Fibroblast of lung (primary cell): Measurements from ENCODE around the gene APOL3.

Source experiments
- EZH2 ChIP-seq: IDR thresholded peaks from 2 replicates; pipeline ENCODE4 v1.5.1; 2012; ENCODE audit warnings: low read length, control low read depth, mild to moderate bottlenecking; ENCODE audit errors: missing control alignments
- TF ChIP-seq, protein P1 (sequence below), 2 donors: IDR thresholded peaks in 1 of 2; conservative IDR thresholded peaks in 1 of 2; 1 replicate in 1 of 2; 2 replicates in 1 of 2; pipeline ENCODE4 v1.5.1; 2011 to 2012; ENCODE audit warnings: low read length in 2 of 2, control low read depth in 1 of 2, inconsistent platforms in 1 of 2, low read depth in 1 of 2, mild to moderate bottlenecking in 1 of 2

DNA sequence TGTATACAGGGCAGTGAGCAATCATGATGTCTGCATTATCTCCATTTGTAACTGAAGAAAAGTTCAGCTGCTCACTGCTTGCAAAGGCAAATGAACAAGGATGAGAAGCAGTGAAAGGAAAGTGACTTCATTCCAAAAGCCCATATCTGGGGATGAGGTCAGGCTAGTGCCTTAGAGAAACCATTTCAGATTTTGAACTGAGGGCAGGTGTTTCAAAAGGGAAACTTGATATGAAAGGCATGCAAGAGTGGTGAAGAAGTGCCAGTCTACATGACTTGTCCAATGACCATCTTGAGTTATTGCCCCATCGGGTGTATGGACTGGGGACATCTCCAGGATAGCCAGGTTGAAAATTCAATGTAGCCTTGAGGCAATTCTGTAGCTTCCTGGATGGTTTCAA is 48.4 kb upstream of the APOL3 start:
- TF ChIP-seq, protein P1, sequence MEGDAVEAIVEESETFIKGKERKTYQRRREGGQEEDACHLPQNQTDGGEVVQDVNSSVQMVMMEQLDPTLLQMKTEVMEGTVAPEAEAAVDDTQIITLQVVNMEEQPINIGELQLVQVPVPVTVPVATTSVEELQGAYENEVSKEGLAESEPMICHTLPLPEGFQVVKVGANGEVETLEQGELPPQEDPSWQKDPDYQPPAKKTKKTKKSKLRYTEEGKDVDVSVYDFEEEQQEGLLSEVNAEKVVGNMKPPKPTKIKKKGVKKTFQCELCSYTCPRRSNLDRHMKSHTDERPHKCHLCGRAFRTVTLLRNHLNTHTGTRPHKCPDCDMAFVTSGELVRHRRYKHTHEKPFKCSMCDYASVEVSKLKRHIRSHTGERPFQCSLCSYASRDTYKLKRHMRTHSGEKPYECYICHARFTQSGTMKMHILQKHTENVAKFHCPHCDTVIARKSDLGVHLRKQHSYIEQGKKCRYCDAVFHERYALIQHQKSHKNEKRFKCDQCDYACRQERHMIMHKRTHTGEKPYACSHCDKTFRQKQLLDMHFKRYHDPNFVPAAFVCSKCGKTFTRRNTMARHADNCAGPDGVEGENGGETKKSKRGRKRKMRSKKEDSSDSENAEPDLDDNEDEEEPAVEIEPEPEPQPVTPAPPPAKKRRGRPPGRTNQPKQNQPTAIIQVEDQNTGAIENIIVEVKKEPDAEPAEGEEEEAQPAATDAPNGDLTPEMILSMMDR (conservative IDR thresholded peaks at IDR 0.05 in 1 of 2, IDR thresholded peaks at IDR 0.05 in 1 of 2; ENCODE audit: low read depth in 1 of 2, low read length in 2 of 2) = no peak
- TF ChIP-seq EZH2 = no peak
